GM12801 (cell line): ENCODE results near the gene GTF3C4.

Experiments
- TF ChIP-seq, protein P1 (sequence below): IDR thresholded peaks from one replicate; pipeline ENCODE4 v1.5.1; 2011; ENCODE audit warnings: control low read depth; ENCODE audit not compliant: insufficient read length; ENCODE audit errors: extremely low read depth

The GTF3C4 gene

GRCh38 chr9:132732326-132733259 lies 62.3 kb downstream of the GTF3C4 start:
- TF ChIP-seq, protein P1, sequence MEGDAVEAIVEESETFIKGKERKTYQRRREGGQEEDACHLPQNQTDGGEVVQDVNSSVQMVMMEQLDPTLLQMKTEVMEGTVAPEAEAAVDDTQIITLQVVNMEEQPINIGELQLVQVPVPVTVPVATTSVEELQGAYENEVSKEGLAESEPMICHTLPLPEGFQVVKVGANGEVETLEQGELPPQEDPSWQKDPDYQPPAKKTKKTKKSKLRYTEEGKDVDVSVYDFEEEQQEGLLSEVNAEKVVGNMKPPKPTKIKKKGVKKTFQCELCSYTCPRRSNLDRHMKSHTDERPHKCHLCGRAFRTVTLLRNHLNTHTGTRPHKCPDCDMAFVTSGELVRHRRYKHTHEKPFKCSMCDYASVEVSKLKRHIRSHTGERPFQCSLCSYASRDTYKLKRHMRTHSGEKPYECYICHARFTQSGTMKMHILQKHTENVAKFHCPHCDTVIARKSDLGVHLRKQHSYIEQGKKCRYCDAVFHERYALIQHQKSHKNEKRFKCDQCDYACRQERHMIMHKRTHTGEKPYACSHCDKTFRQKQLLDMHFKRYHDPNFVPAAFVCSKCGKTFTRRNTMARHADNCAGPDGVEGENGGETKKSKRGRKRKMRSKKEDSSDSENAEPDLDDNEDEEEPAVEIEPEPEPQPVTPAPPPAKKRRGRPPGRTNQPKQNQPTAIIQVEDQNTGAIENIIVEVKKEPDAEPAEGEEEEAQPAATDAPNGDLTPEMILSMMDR = no peak

DNA sequence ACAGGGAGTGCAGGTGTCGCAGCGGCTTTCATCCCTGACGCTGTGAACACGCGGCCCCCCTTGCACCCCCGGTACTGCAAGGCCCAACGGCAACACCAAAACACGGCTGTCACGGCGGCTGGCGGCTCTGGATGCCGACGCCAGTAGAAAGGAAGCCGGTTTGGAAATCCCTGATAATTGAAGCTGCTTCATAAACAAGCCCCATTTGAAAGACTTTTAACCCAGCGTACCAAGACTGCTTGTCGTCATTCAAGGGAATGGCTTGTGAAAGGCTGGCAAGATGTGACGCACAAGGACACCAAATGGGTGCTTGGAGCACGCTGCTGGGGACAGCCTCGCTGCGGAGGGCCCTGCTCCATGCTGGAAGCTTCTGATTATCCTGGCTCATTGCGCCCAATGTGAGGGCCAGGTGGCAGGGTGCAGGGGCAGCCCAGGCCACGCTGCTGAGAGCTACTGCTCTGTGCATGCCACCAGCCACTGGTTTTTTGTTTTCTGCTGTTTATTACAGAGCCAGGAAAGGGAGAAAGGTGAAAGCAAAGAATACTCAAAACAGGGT lies 63.1 kb downstream of the GTF3C4 start:
- TF ChIP-seq, protein P1 = no peak

GRCh38 chr9:132739710-132740310 lies 69.5 kb downstream of the GTF3C4 start:
- TF ChIP-seq, protein P1 = no peak

GRCh38 chr9:132740526-132741309 lies 70.5 kb downstream of the GTF3C4 start:
- TF ChIP-seq, protein P1 = no peak

- TF ChIP-seq, protein P1 = no peak
Measured at GRCh38 chr9:132742821-132743311, 72.6 kb downstream of the GTF3C4 start.

DNA sequence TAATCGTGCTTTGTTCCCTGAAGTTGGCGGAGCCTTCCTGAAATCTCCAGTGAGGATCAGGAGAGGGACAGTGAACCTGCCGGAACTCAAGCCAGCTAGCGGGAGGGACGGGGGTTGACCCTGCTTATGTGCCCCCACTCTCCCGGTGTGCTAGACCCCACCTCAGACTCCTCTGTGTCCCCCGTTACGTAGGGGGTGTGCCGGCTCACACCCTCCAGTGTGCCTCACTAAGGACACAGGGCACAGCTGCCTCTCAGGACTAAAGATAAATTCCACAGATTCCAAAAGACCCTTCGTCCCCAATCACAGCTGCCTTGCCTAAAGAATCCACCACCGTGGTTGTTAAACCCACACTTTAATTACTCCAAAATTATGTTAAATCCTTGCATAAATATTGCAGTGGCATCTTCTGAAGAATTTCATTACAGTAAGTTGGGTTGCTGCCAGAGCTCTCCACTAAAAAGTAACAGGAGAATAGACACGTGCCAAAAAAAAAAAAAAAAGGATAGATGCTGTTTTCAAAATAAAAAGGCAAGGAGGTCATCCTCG lies 73.7 kb downstream of the GTF3C4 start:
- TF ChIP-seq, protein P1 = no peak
